ENCODE data around the gene KCTD2. TPM values are rescaled to one million over a fixed set of nuclear protein-coding genes. Genes with fewer than 3 reads are reported as not detected.
A peak's percentile ranks its signal among the peaks of the same experiment; 100 is the strongest.

KCTD2 gene
- total and polyA plus RNA-seq, 5 donors from 2014 or later = 5.8 to 23.4 (median 8.5) TPM

GRCh38 chr17:75012096-75012345 is 35.0 kb upstream of the KCTD2 start:
- Mint-ChIP-seq H3K36me3 (peaks cover 12% of the 10 kb centered on the region), H3K27me3 (no peaks in the 10 kb centered on the region), H3K4me1 (peaks cover 14 to 43% (median 28%) of the 10 kb centered on the region in 4 donors), H3K4me3 (peak overlapping the region; percentile 95 to 98 (median 96)), H3K9me3 (peaks cover 0 to 1% (median 0%) of the 10 kb centered on the region in 7 donors), H3K27ac (peak overlapping the region; percentile 69 to 95 (median 90))
- H3K4me1 ChIP-seq (ENCODE audit: control insufficient read depth, insufficient read depth, low read length, poor library complexity, severe bottlenecking) = peaks cover 16% of the 10 kb centered on the region
- peak overlapping the region; percentile 69 for H3K27ac ChIP-seq (ENCODE audit: insufficient read depth, low read length, poor library complexity, severe bottlenecking)
- no peak for ATAC-seq (ENCODE audit: low read depth in 2 of 2)
- no peaks in the 10 kb centered on the region for H3K9me3 ChIP-seq (ENCODE audit: control insufficient read depth in 2 of 2, low read length in 2 of 2)
- peaks cover 3% of the 10 kb centered on the region for H3K36me3 ChIP-seq (ENCODE audit: control insufficient read depth, insufficient read depth, low read length)
- no peaks in the 10 kb centered on the region for H3K27me3 ChIP-seq (ENCODE audit: control insufficient read depth, insufficient read depth, low read length)
- DNase-seq = no peak
- peak overlapping the region; percentile 13 for H3K4me3 ChIP-seq (ENCODE audit: low read depth, low read length)

GRCh38 chr17:75012346-75013091 is 34.5 kb upstream of the KCTD2 start, which contains the start of gene MRPL58:
MRPL58 (plus strand) TSS chr17:75012670; CDS start chr17:75012687, 17 bp downstream.
- H3K9me3 ChIP-seq (ENCODE audit: control insufficient read depth in 2 of 2, low read length in 2 of 2) = no peaks in the 10 kb centered on the region
- H3K27ac Mint-ChIP-seq = peak within 1 kb of the TSS; percentile 83 to 95 (median 90)
- peak; percentile 92 to 93 for ATAC-seq (ENCODE audit: low read depth in 2 of 2)
- peak within 1 kb of the TSS; percentile 91 for H3K4me3 ChIP-seq (ENCODE audit: low read depth, low read length)
- H3K27ac ChIP-seq (ENCODE audit: insufficient read depth, low read length, poor library complexity, severe bottlenecking) = peak within 1 kb of the TSS; percentile 69
- peaks cover 0 to 1% (median 0%) of the 10 kb centered on the region in 7 donors for H3K9me3 Mint-ChIP-seq
- no peaks in the 10 kb centered on the region for H3K27me3 ChIP-seq (ENCODE audit: control insufficient read depth, insufficient read depth, low read length)
- H3K4me1 Mint-ChIP-seq = peaks cover 14 to 44% (median 28%) of the 10 kb centered on the region in 4 donors
- peak within 1 kb of the TSS; percentile 95 to 98 (median 96) for H3K4me3 Mint-ChIP-seq
- peaks cover 12% of the 10 kb centered on the region for H3K36me3 Mint-ChIP-seq
- DNase-seq = peak; percentile 63 to 91 (median 81)
- H3K4me1 ChIP-seq (ENCODE audit: control insufficient read depth, insufficient read depth, low read length, poor library complexity, severe bottlenecking) = peaks cover 16% of the 10 kb centered on the region
- H3K27me3 Mint-ChIP-seq = no peaks in the 10 kb centered on the region
- peaks cover 6% of the 10 kb centered on the region for H3K36me3 ChIP-seq (ENCODE audit: control insufficient read depth, insufficient read depth, low read length)

GRCh38 chr17:75013092-75013559 is 33.9 kb upstream of the KCTD2 start:
- DNase-seq (no peak), ATAC-seq (ENCODE audit: low read depth in 2 of 2) (no peak)
- Histone ChIP-seq H3K27me3 (ENCODE audit: control insufficient read depth, insufficient read depth, low read length) (no peaks in the 10 kb centered on the region), H3K27ac (ENCODE audit: insufficient read depth, low read length, poor library complexity, severe bottlenecking) (peak overlapping the region; percentile 69), H3K4me3 (ENCODE audit: low read depth, low read length) (peak overlapping the region; percentile 91), H3K4me1 (ENCODE audit: control insufficient read depth, insufficient read depth, low read length, poor library complexity, severe bottlenecking) (peaks cover 16% of the 10 kb centered on the region), H3K36me3 (ENCODE audit: control insufficient read depth, insufficient read depth, low read length) (peaks cover 6% of the 10 kb centered on the region), H3K9me3 (ENCODE audit: control insufficient read depth in 2 of 2, low read length in 2 of 2) (no peaks in the 10 kb centered on the region)
- H3K36me3 Mint-ChIP-seq = peaks cover 12% of the 10 kb centered on the region
- H3K27me3 Mint-ChIP-seq = no peaks in the 10 kb centered on the region
- peaks cover 14 to 46% (median 28%) of the 10 kb centered on the region in 4 donors for H3K4me1 Mint-ChIP-seq
- peak overlapping the region; percentile 95 to 98 (median 96) for H3K4me3 Mint-ChIP-seq
- peak overlapping the region; percentile 83 to 95 (median 90) for H3K27ac Mint-ChIP-seq
- peaks cover 0 to 1% (median 0%) of the 10 kb centered on the region in 7 donors for H3K9me3 Mint-ChIP-seq

GRCh38 chr17:75019146-75019545 is 27.9 kb upstream of the KCTD2 start:
- no peak for DNase-seq
- Mint-ChIP-seq H3K27me3 (no peaks in the 10 kb centered on the region), H3K4me1 (peaks cover 9 to 21% (median 14%) of the 10 kb centered on the region in 4 donors), H3K27ac (peak overlapping the region in 1 of 3 donors; percentile 20), H3K4me3 (no peak overlapping the region), H3K36me3 (peaks cover 41% of the 10 kb centered on the region), H3K9me3 (no peaks in the 10 kb centered on the region)
- Histone ChIP-seq H3K4me3 (ENCODE audit: low read depth, low read length) (no peak overlapping the region), H3K27me3 (ENCODE audit: control insufficient read depth, insufficient read depth, low read length) (no peaks in the 10 kb centered on the region), H3K9me3 (ENCODE audit: control insufficient read depth in 2 of 2, low read length in 2 of 2) (no peaks in the 10 kb centered on the region), H3K4me1 (ENCODE audit: control insufficient read depth, insufficient read depth, low read length, poor library complexity, severe bottlenecking) (no peaks in the 10 kb centered on the region), H3K36me3 (ENCODE audit: control insufficient read depth, insufficient read depth, low read length) (peaks cover 43% of the 10 kb centered on the region), H3K27ac (ENCODE audit: insufficient read depth, low read length, poor library complexity, severe bottlenecking) (no peak overlapping the region)
- ATAC-seq (ENCODE audit: low read depth in 2 of 2) = no peak

GRCh38 chr17:75019710-75020109 is 27.3 kb upstream of the KCTD2 start:
- no peaks in the 10 kb centered on the region for H3K27me3 Mint-ChIP-seq
- peak overlapping the region in 1 of 4 donors; percentile 43 for H3K4me3 Mint-ChIP-seq
- H3K36me3 ChIP-seq (ENCODE audit: control insufficient read depth, insufficient read depth, low read length) = peaks cover 43% of the 10 kb centered on the region
- no peak for DNase-seq
- peaks cover 41% of the 10 kb centered on the region for H3K36me3 Mint-ChIP-seq
- no peaks in the 10 kb centered on the region for H3K9me3 Mint-ChIP-seq
- H3K4me3 ChIP-seq (ENCODE audit: low read depth, low read length) = no peak overlapping the region
- no peaks in the 10 kb centered on the region for H3K27me3 ChIP-seq (ENCODE audit: control insufficient read depth, insufficient read depth, low read length)
- no peaks in the 10 kb centered on the region for H3K9me3 ChIP-seq (ENCODE audit: control insufficient read depth in 2 of 2, low read length in 2 of 2)
- no peak overlapping the region for H3K27ac ChIP-seq (ENCODE audit: insufficient read depth, low read length, poor library complexity, severe bottlenecking)
- H3K27ac Mint-ChIP-seq = no peak overlapping the region
- peaks cover 7 to 18% (median 11%) of the 10 kb centered on the region in 4 donors for H3K4me1 Mint-ChIP-seq
- no peak for ATAC-seq (ENCODE audit: low read depth in 2 of 2)
- H3K4me1 ChIP-seq (ENCODE audit: control insufficient read depth, insufficient read depth, low read length, poor library complexity, severe bottlenecking) = no peaks in the 10 kb centered on the region

- Mint-ChIP-seq H3K4me3 (no peak overlapping the region), H3K27me3 (no peaks in the 10 kb centered on the region), H3K36me3 (peaks cover 37% of the 10 kb centered on the region), H3K27ac (no peak overlapping the region), H3K9me3 (peaks cover 0 to 1% (median 0%) of the 10 kb centered on the region in 7 donors), H3K4me1 (peaks cover 5 to 19% (median 7%) of the 10 kb centered on the region in 4 donors)
- Histone ChIP-seq H3K4me1 (ENCODE audit: control insufficient read depth, insufficient read depth, low read length, poor library complexity, severe bottlenecking) (no peaks in the 10 kb centered on the region), H3K9me3 (ENCODE audit: control insufficient read depth in 2 of 2, low read length in 2 of 2) (no peaks in the 10 kb centered on the region), H3K36me3 (ENCODE audit: control insufficient read depth, insufficient read depth, low read length) (peaks cover 43% of the 10 kb centered on the region), H3K27me3 (ENCODE audit: control insufficient read depth, insufficient read depth, low read length) (no peaks in the 10 kb centered on the region), H3K27ac (ENCODE audit: insufficient read depth, low read length, poor library complexity, severe bottlenecking) (no peak overlapping the region), H3K4me3 (ENCODE audit: low read depth, low read length) (no peak overlapping the region)
- no peak for DNase-seq
- no peak for ATAC-seq (ENCODE audit: low read depth in 2 of 2)
These were observed 26.5 kb upstream of the KCTD2 start for GRCh38 chr17:75020331-75021110.

GRCh38 chr17:75024686-75025397 is 22.2 kb upstream of the KCTD2 start:
- no peak overlapping the region for H3K27ac ChIP-seq (ENCODE audit: insufficient read depth, low read length, poor library complexity, severe bottlenecking)
- no peaks in the 10 kb centered on the region for H3K27me3 ChIP-seq (ENCODE audit: control insufficient read depth, insufficient read depth, low read length)
- Mint-ChIP-seq H3K9me3 (peaks cover 0 to 4% (median 0%) of the 10 kb centered on the region in 7 donors), H3K36me3 (peaks cover 18% of the 10 kb centered on the region), H3K27me3 (peaks cover 5% of the 10 kb centered on the region), H3K27ac (peak overlapping the region; percentile 14 to 74 (median 59)), H3K4me3 (peak overlapping the region in 1 of 4 donors; percentile 72), H3K4me1 (peaks cover 5 to 14% (median 8%) of the 10 kb centered on the region in 4 donors)
- H3K4me1 ChIP-seq (ENCODE audit: control insufficient read depth, insufficient read depth, low read length, poor library complexity, severe bottlenecking) = no peaks in the 10 kb centered on the region
- DNase-seq = peak in 2 of 3 donors; percentile 22 to 35
- H3K9me3 ChIP-seq (ENCODE audit: control insufficient read depth in 2 of 2, low read length in 2 of 2) = no peaks in the 10 kb centered on the region
- H3K36me3 ChIP-seq (ENCODE audit: control insufficient read depth, insufficient read depth, low read length) = peaks cover 26% of the 10 kb centered on the region
- no peak overlapping the region for H3K4me3 ChIP-seq (ENCODE audit: low read depth, low read length)
- ATAC-seq (ENCODE audit: low read depth in 2 of 2) = no peak
